ENCODE data around the gene ST3GAL4.

Gene ST3GAL4

GRCh38 chr11:126415669-126416420 lies 60.4 kb downstream of the ST3GAL4 start:
- peak in 7 of 10 donors; percentile 44 to 93 (median 65) for DNase-seq
- intact Hi-C loops (cut with DNase I) = loop anchor here (5.0 kb wide), 2 partner anchors 59 to 114 kb away; partner anchors contain the start of genes DCPS and ST3GAL4

- peak; percentile 81 to 97 (median 91) for DNase-seq
- intact Hi-C loops (cut with DNase I) = loop anchor here (5.0 kb wide), 2 partner anchors 59 to 114 kb away; partner anchors contain the start of genes DCPS and ST3GAL4
Observed at GRCh38 chr11:126416542-126417090, 61.1 kb downstream of the ST3GAL4 start.

GRCh38 chr11:126417091-126417862 lies 61.8 kb downstream of the ST3GAL4 start:
- intact Hi-C loops (cut with DNase I) = loop anchor here (5.0 kb wide), 2 partner anchors 60 to 115 kb away; partner anchors contain the start of genes DCPS and ST3GAL4
- DNase-seq = peak in 1 of 10 donors; percentile 63

GRCh38 chr11:126418887-126419286 lies 63.4 kb downstream of the ST3GAL4 start:
- intact Hi-C loops (cut with DNase I) = loop anchor here (5.0 kb wide), 2 partner anchors 62 to 117 kb away; partner anchors contain the start of genes DCPS and ST3GAL4
- DNase-seq = no peak

GRCh38 chr11:126419801-126420697 lies 64.6 kb downstream of the ST3GAL4 start:
- DNase-seq = peak in 1 of 10 donors; percentile 70
- intact Hi-C loops (cut with DNase I) = loop anchor here (5.0 kb wide), 2 partner anchors 63 to 118 kb away; partner anchors contain the start of genes DCPS and ST3GAL4

GRCh38 chr11:126420698-126421256 lies 65.3 kb downstream of the ST3GAL4 start:
- intact Hi-C loops (cut with DNase I) = no loop called here
- no peak for DNase-seq

- intact Hi-C loops (cut with DNase I) = no loop called here
- peak in 1 of 10 donors; percentile 72 for DNase-seq
Observed at GRCh38 chr11:126421271-126421671, 65.8 kb downstream of the ST3GAL4 start.

- intact Hi-C loops (cut with DNase I) = no loop called here
- DNase-seq = no peak
Observed at GRCh38 chr11:126422446-126422845, 67.0 kb downstream of the ST3GAL4 start.

- no peak for DNase-seq
- intact Hi-C loops (cut with DNase I) = no loop called here
Observed at GRCh38 chr11:126423154-126423553, 67.7 kb downstream of the ST3GAL4 start.

- no peak for DNase-seq
- intact Hi-C loops (cut with DNase I) = no loop called here
Observed at GRCh38 chr11:126423743-126424142, 68.3 kb downstream of the ST3GAL4 start.

- intact Hi-C loops (cut with DNase I) = no loop called here
- DNase-seq = no peak
Observed at GRCh38 chr11:126424471-126425039, 69.1 kb downstream of the ST3GAL4 start.

GRCh38 chr11:126426106-126426505 lies 70.6 kb downstream of the ST3GAL4 start:
- DNase-seq = no peak
- intact Hi-C loops (cut with DNase I) = no loop called here

- intact Hi-C loops (cut with DNase I) = no loop called here
- DNase-seq = peak in 3 of 10 donors; percentile 39 to 85 (median 55)
Observed at GRCh38 chr11:126426820-126427749, 71.6 kb downstream of the ST3GAL4 start.

- intact Hi-C loops (cut with DNase I) = no loop called here
- no peak for DNase-seq
Observed at GRCh38 chr11:126430581-126431335, 75.3 kb downstream of the ST3GAL4 start.

GRCh38 chr11:126431401-126432064 lies 76.0 kb downstream of the ST3GAL4 start:
- no peak for DNase-seq
- intact Hi-C loops (cut with DNase I) = no loop called here

GRCh38 chr11:126432065-126432461 lies 76.6 kb downstream of the ST3GAL4 start:
- no peak for DNase-seq
- intact Hi-C loops (cut with DNase I) = no loop called here

GRCh38 chr11:126432525-126432924 lies 77.0 kb downstream of the ST3GAL4 start:
- intact Hi-C loops (cut with DNase I) = no loop called here
- no peak for DNase-seq

Data from posterior cingulate gyrus (tissue), 11 donors.